Neural cell (in vitro differentiated cells): Measurements from ENCODE around the gene MTR.

Experiments
- CTCF ChIP-seq: fragments of 450-650 bp; IDR thresholded peaks from 2 replicates; pipeline ENCODE4 v1.5.1; 2014; ENCODE audit warnings: antibody characterized with exemption, mild to moderate bottlenecking, moderate library complexity; ENCODE audit not compliant: poor library complexity, severe bottlenecking
- EP300 ChIP-seq: fragments of 450-650 bp; conservative IDR thresholded peaks from 2 replicates; pipeline ENCODE4 v1.6.1; 2014; ENCODE audit warnings: antibody characterized with exemption, mild to moderate bottlenecking, moderate library complexity; ENCODE audit not compliant: poor library complexity, severe bottlenecking
- EZH2 ChIP-seq: fragments of 200-600, 300-800 bp; shearing (Covaris generic), sonication (generic); IDR thresholded peaks from 2 replicates; pipeline ENCODE4 v1.6.1; 2014; ENCODE audit warnings: antibody characterized with exemption, low read length, borderline replicate concordance, mild to moderate bottlenecking; ENCODE audit not compliant: insufficient read depth, poor library complexity, severe bottlenecking
- POLR2AphosphoS5 ChIP-seq: IDR thresholded peaks from 2 replicates; pipeline ENCODE4 v1.6.1; 2012
- SMC3 ChIP-seq: fragments of 450-650 bp; conservative IDR thresholded peaks from 2 replicates; pipeline ENCODE4 v1.6.1; 2014; ENCODE audit warnings: antibody characterized with exemption, mild to moderate bottlenecking, moderate library complexity; ENCODE audit not compliant: poor library complexity
- TF ChIP-seq, protein P1 (sequence below): IDR thresholded peaks from 2 replicates; pipeline ENCODE4 v1.6.1; 2012; ENCODE audit warnings: borderline replicate concordance

DNA sequence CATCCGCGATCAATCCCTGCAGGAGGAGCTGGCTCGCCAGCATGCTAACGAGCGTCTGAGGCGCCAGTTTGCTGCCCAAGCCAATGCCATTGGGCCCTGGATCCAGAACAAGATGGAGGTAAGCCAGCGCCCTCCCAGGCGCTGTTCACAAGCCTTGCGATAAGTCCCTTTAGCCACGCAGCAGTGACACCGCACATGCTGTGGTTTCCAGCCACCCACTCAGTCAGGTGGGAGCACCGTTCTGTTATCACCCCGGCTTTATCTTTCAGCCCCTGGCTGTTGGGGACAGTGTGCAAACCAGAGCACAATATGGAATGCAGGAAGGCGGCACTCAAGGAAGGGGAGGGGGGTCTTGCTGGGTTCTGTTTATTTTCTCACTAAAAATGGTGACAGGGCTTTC lies 41.1 kb upstream of the MTR start:
- no peak for TF ChIP-seq CTCF
- TF ChIP-seq EP300, result no peak
- TF ChIP-seq, protein P1, sequence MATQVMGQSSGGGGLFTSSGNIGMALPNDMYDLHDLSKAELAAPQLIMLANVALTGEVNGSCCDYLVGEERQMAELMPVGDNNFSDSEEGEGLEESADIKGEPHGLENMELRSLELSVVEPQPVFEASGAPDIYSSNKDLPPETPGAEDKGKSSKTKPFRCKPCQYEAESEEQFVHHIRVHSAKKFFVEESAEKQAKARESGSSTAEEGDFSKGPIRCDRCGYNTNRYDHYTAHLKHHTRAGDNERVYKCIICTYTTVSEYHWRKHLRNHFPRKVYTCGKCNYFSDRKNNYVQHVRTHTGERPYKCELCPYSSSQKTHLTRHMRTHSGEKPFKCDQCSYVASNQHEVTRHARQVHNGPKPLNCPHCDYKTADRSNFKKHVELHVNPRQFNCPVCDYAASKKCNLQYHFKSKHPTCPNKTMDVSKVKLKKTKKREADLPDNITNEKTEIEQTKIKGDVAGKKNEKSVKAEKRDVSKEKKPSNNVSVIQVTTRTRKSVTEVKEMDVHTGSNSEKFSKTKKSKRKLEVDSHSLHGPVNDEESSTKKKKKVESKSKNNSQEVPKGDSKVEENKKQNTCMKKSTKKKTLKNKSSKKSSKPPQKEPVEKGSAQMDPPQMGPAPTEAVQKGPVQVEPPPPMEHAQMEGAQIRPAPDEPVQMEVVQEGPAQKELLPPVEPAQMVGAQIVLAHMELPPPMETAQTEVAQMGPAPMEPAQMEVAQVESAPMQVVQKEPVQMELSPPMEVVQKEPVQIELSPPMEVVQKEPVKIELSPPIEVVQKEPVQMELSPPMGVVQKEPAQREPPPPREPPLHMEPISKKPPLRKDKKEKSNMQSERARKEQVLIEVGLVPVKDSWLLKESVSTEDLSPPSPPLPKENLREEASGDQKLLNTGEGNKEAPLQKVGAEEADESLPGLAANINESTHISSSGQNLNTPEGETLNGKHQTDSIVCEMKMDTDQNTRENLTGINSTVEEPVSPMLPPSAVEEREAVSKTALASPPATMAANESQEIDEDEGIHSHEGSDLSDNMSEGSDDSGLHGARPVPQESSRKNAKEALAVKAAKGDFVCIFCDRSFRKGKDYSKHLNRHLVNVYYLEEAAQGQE, result no peak
- TF ChIP-seq SMC3, result no peak
- no peak for TF ChIP-seq POLR2AphosphoS5
- no peak for TF ChIP-seq EZH2
